IPS DF 6.9 (cell line): ENCODE results near the gene FCGR2B.
"Not testable (repeated sequence)": the region's sequence is repeated elsewhere in the genome, so short reads cannot be mapped to it uniquely, and the experiment has no call there.

Source experiments
- DNase-seq: peaks from one replicate; pipeline ENCODE4 v3.0.0-alpha.2; 2013; ENCODE audit warnings: low read depth, low spot score
- H3K27ac ChIP-seq: one replicate; pipeline ENCODE4 v1.5.1; 2013; ENCODE audit warnings: low read length, control low read depth
- H3K27me3 ChIP-seq: 2 replicates; pipeline ENCODE4 v1.6.1; 2013; ENCODE audit warnings: mild to moderate bottlenecking, low read length; ENCODE audit not compliant: control insufficient read depth, insufficient read depth
- H3K36me3 ChIP-seq: 2 replicates; pipeline ENCODE4 v1.6.1; 2013; ENCODE audit warnings: low read length; ENCODE audit not compliant: control insufficient read depth, insufficient read depth
- H3K4me1 ChIP-seq: 2 replicates; pipeline ENCODE4 v1.6.1; 2013; ENCODE audit warnings: low read length; ENCODE audit not compliant: control insufficient read depth, insufficient read depth
- H3K4me3 ChIP-seq: 2 replicates; pipeline ENCODE4 v1.5.1; 2013; ENCODE audit warnings: mild to moderate bottlenecking, low read length
- H3K9me3 ChIP-seq: 2 replicates; pipeline ENCODE4 v1.6.1; 2013; ENCODE audit warnings: low read length, inconsistent platforms; ENCODE audit not compliant: control insufficient read depth, insufficient read depth
- WGBS: extraction: QIAGEN DNeasy Blood & Tissue Kit; methylation state at CpG from one replicate; pipeline ENCODE4 v1.1.7; 2013; ENCODE audit warnings: mixed read lengths, missing lambda C conversion rate; ENCODE audit not compliant: insufficient read length, insufficient coverage; 5-methylcytosine and 5-hydroxymethylcytosine counted together

FCGR2B gene

GRCh38 chr1:161723459-161724141, 60.7 kb downstream of the FCGR2B start:
- no peak overlapping the region for H3K4me3 ChIP-seq
- DNase-seq: no peak
- WGBS: no CpG with 5 or more reads among the region's 8 CpGs
- H3K27ac ChIP-seq: no peak overlapping the region
- no peaks in the 10 kb centered on the region for H3K9me3 ChIP-seq
- H3K36me3 ChIP-seq: no peaks in the 10 kb centered on the region
- H3K4me1 ChIP-seq: no peaks in the 10 kb centered on the region
- H3K27me3 ChIP-seq: peaks cover 16% of the 10 kb centered on the region; the same call in 1 of the 2 replicates

- H3K4me1 ChIP-seq, H3K27ac ChIP-seq, DNase-seq, H3K9me3 ChIP-seq, H3K36me3 ChIP-seq: not testable (repeated sequence)
- Histone ChIP-seq H3K27me3 (peaks cover 16% of the 10 kb centered on the region; the same call in 1 of the 2 replicates), H3K4me3 (peak overlapping the region; percentile 78; the same call in 1 of the 2 replicates)
- 100% methylated on average over 2 of the region's 22 CpGs for WGBS
These were observed 62.4 kb downstream of the FCGR2B start for GRCh38 chr1:161725258-161725907.

GRCh38 chr1:161725908-161726472, 63.0 kb downstream of the FCGR2B start:
- H3K27me3 ChIP-seq: peaks cover 16% of the 10 kb centered on the region; the same call in 1 of the 2 replicates
- DNase-seq: no peak
- no peaks in the 10 kb centered on the region for H3K4me1 ChIP-seq
- H3K36me3 ChIP-seq: no peaks in the 10 kb centered on the region
- no CpG with 5 or more reads among the region's 34 CpGs for WGBS
- H3K4me3 ChIP-seq: peak overlapping the region; percentile 78; the same call in 1 of the 2 replicates
- no peak overlapping the region for H3K27ac ChIP-seq
- no peaks in the 10 kb centered on the region for H3K9me3 ChIP-seq

- H3K27ac ChIP-seq: no peak overlapping the region
These were observed 63.7 kb downstream of the FCGR2B start for GRCh38 chr1:161726473-161727255.

GRCh38 chr1:161727256-161727924, 64.4 kb downstream of the FCGR2B start:
- Histone ChIP-seq H3K36me3 (no peaks in the 10 kb centered on the region), H3K4me1 (no peaks in the 10 kb centered on the region), H3K9me3 (no peaks in the 10 kb centered on the region), H3K27ac (no peak overlapping the region), H3K27me3 (peaks cover 16% of the 10 kb centered on the region; the same call in 1 of the 2 replicates), H3K4me3 (peak overlapping the region; percentile 78)
- no peak for DNase-seq
- no CpG with 5 or more reads among the region's 38 CpGs for WGBS

More at GRCh38 chr1:161726473-161727255, 63.7 kb downstream of the FCGR2B start:
- peak overlapping the region; percentile 78 for H3K4me3 ChIP-seq
- no peaks in the 10 kb centered on the region for H3K9me3 ChIP-seq
- WGBS: no CpG with 5 or more reads among the region's 83 CpGs
- no peak for DNase-seq
- H3K27me3 ChIP-seq: peaks cover 16% of the 10 kb centered on the region; the same call in 1 of the 2 replicates
- H3K36me3 ChIP-seq: no peaks in the 10 kb centered on the region
- no peaks in the 10 kb centered on the region for H3K4me1 ChIP-seq
